DMS53 treated with DMSO at 0.1 percent for 48 hours (cell line): ENCODE measurements around the gene KLHDC3.

Experiments used
- DNase-seq: peaks from one replicate; lab custom pipeline; 2025; ENCODE audit not compliant: unreplicated experiment; lab: John Stamatoyannopoulos, UW

KLHDC3 gene

DNA sequence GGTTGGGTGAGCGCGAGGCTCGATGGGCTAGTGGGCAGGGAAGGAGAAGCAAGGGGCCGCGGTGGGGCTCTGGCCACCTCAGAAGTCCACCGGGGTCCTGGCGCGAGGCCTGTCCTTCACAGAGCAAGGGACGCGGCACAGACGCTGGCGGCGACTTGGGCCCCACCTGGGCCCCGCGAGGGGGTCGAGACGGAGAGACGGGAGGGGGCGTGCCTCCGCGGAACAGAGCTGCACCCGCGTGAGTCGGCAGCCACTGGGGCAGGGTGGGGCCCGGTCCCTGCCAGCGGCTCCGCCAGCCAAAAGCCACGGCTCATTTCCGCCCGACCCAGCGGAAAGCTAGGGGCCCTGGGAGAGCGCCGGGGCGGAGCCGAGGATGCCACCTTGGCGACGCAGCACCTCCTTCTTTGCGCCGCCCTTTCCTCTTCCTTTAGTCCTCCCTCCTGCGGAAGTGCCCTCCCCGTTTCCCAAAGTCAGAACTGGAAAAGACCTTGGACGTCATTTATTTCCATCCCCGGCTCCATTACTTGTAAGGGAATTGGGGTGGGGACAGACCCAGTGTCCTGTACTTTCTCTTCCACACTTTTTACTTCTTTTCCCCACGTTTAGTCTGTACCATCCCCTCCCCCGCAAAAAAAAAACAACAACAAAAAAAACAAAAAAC is 39.6 kb downstream of the KLHDC3 start, which contains the start of gene CUL7:
TSS of gene CUL7 (minus strand) at position 307 of the 661 bp plus-strand sequence. CDS start 1,063 bp downstream, outside the sequence.
- peak; percentile 97 for DNase-seq

DNA sequence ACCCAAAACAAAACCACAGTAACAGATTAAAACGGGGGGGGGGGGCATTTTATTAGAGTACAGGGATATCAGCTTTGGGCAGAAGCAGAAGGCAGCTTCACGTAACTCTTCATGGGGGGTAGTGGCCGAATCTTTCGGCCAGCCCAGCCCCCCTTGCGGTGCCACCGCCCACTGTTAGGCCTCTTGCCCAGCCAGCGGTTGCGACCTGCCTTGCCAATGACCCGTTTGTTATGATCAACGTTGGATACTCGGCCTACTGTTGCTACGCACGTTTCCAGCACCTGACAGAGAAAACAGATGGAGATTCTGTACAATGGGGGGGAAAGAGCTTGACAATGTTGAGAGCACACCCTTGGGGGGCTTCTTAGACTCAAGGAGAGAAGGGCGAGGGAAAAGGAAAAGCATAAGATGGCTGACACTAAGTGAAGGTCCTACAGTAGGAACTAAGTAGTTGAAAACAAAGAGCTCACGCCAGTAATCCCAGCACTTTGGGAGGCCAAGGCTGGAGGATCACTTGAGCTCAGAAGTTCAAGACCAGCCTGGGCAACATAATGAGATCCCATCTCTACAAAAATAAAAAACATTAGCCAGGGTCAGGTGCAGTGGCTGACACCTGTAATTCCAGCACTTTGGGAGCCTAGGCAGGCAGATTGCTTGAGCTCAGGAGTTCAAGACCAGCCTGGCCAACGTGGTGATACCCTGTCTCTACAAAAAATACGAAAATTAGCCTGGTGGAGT is 40.3 kb downstream of the KLHDC3 start:
- no peak for DNase-seq

- no peak for DNase-seq
These were observed 41.9 kb downstream of the KLHDC3 start for GRCh38 chr6:43055966-43056365.

- DNase-seq = no peak
These were observed 44.5 kb downstream of the KLHDC3 start for GRCh38 chr6:43058531-43058930.

DNA sequence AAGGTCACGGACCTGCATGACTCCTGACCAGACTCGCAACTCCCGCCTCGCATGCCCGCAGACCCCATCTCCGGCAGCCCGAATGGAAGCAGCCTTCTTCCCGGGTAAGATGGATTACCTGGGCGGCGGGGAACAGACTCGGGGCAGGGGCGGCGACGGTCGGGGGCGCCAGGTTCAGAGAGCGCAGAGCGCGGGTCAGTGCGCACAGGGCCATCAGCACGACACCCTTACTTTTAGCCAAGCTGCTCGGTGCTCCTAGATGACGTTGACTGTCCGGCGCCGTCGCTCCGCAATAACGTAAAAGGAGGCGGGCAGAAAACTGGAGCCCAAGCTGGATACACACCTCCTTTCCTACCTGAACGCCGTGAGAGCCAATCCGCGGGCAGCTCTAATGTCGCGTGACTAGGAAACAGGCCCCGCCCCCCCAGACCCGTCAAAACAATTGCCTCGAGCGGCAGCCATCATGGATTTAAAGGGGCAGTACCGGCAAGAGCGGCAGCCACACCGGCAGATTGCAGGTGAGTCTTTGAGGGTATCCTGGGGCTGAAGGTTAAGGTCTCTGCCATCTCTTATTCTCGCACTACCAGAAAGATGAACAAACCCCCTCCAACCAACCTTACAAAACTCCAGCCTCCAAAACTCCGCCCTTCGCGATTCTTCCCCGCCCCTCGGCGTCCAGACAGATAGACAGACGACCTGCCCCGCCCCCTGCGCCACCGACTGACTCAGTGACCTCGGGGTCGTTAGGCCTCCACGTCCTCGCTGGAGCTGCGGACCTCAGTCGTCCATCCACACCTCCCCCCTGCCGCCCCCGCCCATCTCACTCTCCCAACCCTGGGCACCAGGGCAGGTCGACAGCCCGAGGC is 45.4 kb downstream of the KLHDC3 start, which contains the start of the genes KLC4 and MRPL2:
TSS of gene KLC4 (plus strand) at position 464 of the 866 bp plus-strand sequence. CDS start 1,705 bp downstream, outside the sequence.
TSS of gene MRPL2 (minus strand) at position 267 of the 866 bp plus-strand sequence. CDS start at position 214, 53 bp downstream.
- peak; percentile 94 for DNase-seq

DNA sequence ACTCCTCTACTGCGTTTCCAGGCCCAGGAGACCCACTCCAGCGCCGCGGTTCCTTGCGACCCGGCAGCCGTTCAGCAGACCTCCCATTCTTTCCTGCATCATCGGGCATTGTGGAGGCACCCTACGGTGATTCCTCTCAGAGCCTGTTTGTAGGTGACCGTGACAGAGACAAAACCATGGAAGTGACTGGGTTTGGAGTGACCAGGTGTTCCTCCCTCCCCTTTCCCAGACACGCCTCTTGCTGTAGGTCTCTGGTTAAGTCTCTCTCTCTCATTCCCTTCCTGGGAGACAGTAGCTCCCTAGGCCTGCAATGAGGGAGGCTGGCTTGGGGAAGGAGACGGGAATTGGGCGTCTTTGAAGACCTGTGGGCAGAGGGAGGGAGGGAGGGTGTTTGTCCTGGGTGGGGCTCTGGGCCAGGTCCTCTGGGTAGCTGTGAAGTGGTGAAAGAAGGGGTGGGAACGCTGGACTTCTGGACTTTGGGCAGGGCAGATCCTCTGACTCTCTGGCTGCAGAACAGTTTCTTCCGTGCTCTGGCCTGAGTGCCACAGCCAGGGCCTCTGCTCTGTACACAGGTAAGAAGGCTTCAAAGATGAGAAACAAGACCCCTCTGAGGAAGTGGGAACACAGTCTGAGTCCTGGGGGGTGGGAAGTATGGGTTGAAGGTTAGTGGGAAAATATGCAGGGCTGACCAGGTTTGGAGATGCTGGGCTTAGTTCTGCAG is 46.1 kb downstream of the KLHDC3 start:
- DNase-seq = peak; percentile 60

DNA sequence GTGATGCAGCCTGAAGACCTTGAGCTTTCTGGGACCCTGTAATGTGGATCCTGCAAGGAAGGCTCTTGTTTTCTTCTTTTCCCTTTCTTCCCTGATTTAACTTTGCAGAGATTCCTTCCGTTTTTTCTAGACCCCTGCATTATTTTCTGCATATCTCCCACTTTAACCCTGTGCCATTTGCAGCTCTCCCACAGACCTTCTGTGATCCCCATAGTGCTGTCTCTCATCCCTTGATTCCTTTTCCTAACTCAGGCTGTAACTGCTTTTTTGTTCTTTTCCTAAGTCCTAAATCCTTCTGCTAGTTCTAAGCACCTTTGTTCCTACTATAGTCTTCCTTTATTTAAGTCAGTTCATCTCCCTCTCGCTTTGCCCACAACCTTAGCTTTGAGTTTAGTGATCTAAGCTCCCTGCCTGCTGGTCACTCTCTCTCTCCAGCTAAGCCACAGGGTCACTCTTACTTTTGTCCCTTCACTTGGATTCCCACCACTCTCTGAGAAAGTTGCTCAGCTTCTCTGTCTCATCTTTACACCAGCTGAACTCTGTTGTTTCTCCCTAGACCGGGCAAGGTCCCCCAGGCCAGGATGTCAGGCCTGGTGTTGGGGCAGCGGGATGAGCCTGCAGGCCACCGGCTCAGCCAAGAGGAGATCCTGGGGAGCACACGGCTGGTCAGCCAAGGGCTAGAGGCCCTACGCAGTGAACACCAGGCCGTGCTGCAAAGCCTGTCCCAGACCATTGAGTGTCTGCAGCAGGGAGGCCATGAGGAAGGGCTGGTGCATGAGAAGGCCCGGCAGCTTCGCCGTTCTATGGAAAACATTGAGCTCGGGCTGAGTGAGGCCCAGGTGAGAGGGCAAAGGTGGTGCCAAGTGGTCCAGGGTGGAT is 46.9 kb downstream of the KLHDC3 start:
- DNase-seq = no peak

- no peak for DNase-seq
These were observed 47.8 kb downstream of the KLHDC3 start for GRCh38 chr6:43061861-43062260.

GRCh38 chr6:43062818-43063217 is 48.8 kb downstream of the KLHDC3 start:
- DNase-seq = no peak

DNA sequence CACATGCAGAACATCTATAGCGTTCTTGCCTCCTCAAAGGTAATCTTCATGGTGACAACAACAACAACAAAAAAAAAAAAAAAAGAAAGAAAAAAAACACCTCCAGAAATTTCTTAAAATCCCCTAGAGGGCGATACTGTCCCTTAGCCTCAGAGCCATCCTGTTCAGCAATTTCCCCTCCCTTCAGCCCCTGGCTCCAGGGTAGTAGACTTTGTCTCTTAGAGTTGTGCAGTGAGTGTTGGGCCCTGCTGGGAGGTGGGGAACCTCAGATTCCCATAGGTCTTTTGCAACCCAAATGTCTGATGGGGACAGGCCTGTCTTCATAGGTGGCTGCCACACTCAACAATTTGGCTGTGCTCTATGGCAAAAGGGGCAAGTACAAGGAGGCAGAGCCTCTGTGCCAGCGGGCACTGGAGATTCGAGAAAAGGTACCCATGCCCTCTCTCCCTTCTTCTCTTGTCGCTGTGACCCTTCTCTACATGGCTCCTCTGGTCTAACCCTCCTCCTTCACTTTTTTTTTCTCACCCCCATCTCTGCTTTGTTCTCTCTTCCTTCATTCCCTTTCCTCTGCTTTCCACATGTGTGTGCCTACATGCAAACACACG is 56.1 kb downstream of the KLHDC3 start:
- DNase-seq = peak; percentile 31
